ENCODE results near the gene PDGFC. TPM values are rescaled to one million over a fixed set of nuclear protein-coding genes. Genes with fewer than 3 reads are reported as not detected.

The PDGFC gene
- total RNA-seq, 2 experiments from 2014 or later, result not detected

DNA sequence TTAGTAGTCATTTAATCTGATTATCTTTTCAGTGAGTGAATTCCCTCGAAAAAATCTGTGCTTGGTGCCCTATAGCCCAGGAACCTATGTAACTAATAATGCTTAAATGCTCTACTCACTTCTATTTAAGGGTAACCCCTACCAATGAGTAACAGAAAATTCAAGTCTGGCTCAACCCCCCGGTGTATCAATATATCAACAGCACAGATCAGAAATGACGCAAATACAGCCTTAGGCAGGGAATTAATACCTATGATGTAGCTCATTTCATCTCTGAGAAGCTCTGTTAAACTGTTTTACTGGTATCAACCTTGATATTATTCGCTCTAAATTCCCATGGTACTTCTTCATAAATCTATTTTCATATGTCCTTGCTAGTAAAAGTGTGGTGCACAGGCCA, 28.6 kb downstream of the PDGFC start:
- no peaks in the 10 kb centered on the region for H3K9me2 ChIP-seq (ENCODE audit: insufficient read depth, low read length)
- H3K4me2 ChIP-seq (ENCODE audit: low read length), result no peak overlapping the region
- no peak for TF ChIP-seq EZH2phosphoT487 (IDR thresholded peaks at IDR 0.05; ENCODE audit: borderline replicate concordance, low read depth, low read length)
- TF ChIP-seq, protein P1, sequence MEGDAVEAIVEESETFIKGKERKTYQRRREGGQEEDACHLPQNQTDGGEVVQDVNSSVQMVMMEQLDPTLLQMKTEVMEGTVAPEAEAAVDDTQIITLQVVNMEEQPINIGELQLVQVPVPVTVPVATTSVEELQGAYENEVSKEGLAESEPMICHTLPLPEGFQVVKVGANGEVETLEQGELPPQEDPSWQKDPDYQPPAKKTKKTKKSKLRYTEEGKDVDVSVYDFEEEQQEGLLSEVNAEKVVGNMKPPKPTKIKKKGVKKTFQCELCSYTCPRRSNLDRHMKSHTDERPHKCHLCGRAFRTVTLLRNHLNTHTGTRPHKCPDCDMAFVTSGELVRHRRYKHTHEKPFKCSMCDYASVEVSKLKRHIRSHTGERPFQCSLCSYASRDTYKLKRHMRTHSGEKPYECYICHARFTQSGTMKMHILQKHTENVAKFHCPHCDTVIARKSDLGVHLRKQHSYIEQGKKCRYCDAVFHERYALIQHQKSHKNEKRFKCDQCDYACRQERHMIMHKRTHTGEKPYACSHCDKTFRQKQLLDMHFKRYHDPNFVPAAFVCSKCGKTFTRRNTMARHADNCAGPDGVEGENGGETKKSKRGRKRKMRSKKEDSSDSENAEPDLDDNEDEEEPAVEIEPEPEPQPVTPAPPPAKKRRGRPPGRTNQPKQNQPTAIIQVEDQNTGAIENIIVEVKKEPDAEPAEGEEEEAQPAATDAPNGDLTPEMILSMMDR (conservative IDR thresholded peaks at IDR 0.05; ENCODE audit: low read length), result no peak
- H3K4me1 ChIP-seq (ENCODE audit: insufficient read depth, low read length, poor library complexity, severe bottlenecking), result no peaks in the 10 kb centered on the region
- no peak overlapping the region for H3K4me3 ChIP-seq (ENCODE audit: low read depth, low read length, poor library complexity, severe bottlenecking)
- no peaks in the 10 kb centered on the region for H3K79me2 ChIP-seq (ENCODE audit: insufficient read depth, low read depth, low read length)
- no peaks in the 10 kb centered on the region for H3K36me3 ChIP-seq (ENCODE audit: insufficient read depth, low read length)
- BruUV-seq (replicated peaks), result no TSS peak
- intact Hi-C loops (cut with micrococcal nuclease; ENCODE audit: unreplicated experiment), result no loop called here
- no peaks in the 10 kb centered on the region for H4K20me1 ChIP-seq (ENCODE audit: insufficient read depth, low read length)
- no peak overlapping the region for H3K27ac ChIP-seq (ENCODE audit: low read depth, low read length, poor library complexity, severe bottlenecking)
- DNase-seq (ENCODE audit: low spot score), result no peak
- H3K9me3 ChIP-seq (ENCODE audit: low read length), result no peaks in the 10 kb centered on the region
- no peak overlapping the region for H2AFZ ChIP-seq (ENCODE audit: low read length)
- ChIA-PET POLR2A (no interaction called here), CTCF (ENCODE audit: unreplicated experiment) (no interaction called here)

DNA sequence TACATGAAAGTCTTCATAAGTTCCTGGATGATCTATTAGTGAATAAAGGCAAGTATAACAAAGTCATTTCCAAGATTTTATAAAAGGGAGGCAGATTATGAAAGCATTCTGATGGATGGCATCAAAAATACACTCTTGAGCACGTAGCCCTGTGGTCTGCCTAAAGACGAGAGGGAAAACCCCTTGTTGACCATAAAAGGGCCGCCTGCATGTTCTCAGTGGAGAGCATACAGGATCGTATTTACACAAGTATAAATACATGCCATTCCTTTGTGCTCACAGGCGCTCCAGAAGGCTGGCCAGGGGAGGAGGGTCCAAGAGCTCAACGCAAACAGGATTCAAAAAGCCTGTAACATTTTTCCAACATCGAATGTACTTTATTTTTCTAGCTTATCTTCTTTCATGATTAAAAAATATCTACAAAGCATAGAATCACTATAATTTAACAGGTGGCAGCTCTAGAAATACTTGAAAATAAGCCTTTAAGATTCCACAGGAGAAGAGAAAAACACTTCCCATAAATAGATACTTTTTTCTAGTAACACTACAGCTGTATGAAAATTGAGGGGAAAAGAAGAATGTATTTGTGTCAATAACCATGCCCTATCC, 29.6 kb downstream of the PDGFC start:
- TF ChIP-seq, protein P1 (conservative IDR thresholded peaks at IDR 0.05; ENCODE audit: low read length), result no peak
- no peak for TF ChIP-seq EZH2phosphoT487 (IDR thresholded peaks at IDR 0.05; ENCODE audit: borderline replicate concordance, low read depth, low read length)
- H3K36me3 ChIP-seq (ENCODE audit: insufficient read depth, low read length), result no peaks in the 10 kb centered on the region
- H3K9me2 ChIP-seq (ENCODE audit: insufficient read depth, low read length), result no peaks in the 10 kb centered on the region
- no peak overlapping the region for H3K4me3 ChIP-seq (ENCODE audit: low read depth, low read length, poor library complexity, severe bottlenecking)
- H3K9me3 ChIP-seq (ENCODE audit: low read length), result no peaks in the 10 kb centered on the region
- H3K4me2 ChIP-seq (ENCODE audit: low read length), result no peak overlapping the region
- H3K79me2 ChIP-seq (ENCODE audit: insufficient read depth, low read depth, low read length), result no peaks in the 10 kb centered on the region
- H3K4me1 ChIP-seq (ENCODE audit: insufficient read depth, low read length, poor library complexity, severe bottlenecking), result no peaks in the 10 kb centered on the region
- BruUV-seq (replicated peaks), result no TSS peak
- POLR2A ChIA-PET, result no interaction called here
- H3K27ac ChIP-seq (ENCODE audit: low read depth, low read length, poor library complexity, severe bottlenecking), result no peak overlapping the region
- no peaks in the 10 kb centered on the region for H4K20me1 ChIP-seq (ENCODE audit: insufficient read depth, low read length)
- no peak overlapping the region for H2AFZ ChIP-seq (ENCODE audit: low read length)
- CTCF ChIA-PET (ENCODE audit: unreplicated experiment), result no interaction called here
- DNase-seq (ENCODE audit: low spot score), result no peak
- intact Hi-C loops (cut with micrococcal nuclease; ENCODE audit: unreplicated experiment), result no loop called here

DNA sequence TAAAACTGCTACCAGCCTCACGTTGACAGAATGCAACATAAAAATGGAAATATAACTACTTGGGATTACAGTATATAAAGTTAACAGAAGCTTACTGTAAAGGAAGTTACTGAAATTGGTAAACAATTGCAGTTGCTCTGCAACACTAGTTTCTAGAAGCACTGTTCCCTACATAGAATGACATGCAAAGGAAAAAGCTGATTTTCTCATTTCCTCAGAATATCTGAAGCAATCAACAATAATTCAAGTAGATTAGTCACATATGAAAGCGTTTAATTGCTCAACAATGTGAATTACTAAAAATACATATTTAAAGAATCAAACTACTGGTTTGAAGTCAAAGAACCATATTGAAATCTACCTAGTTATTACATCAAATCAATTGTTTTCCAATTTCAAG, 31.8 kb downstream of the PDGFC start:
- BruUV-seq (replicated peaks), result no TSS peak
- Histone ChIP-seq H3K9me3 (ENCODE audit: low read length) (no peaks in the 10 kb centered on the region), H3K36me3 (ENCODE audit: insufficient read depth, low read length) (no peaks in the 10 kb centered on the region), H3K4me1 (ENCODE audit: insufficient read depth, low read length, poor library complexity, severe bottlenecking) (no peaks in the 10 kb centered on the region), H2AFZ (ENCODE audit: low read length) (no peak overlapping the region), H3K27ac (ENCODE audit: low read depth, low read length, poor library complexity, severe bottlenecking) (no peak overlapping the region), H3K79me2 (ENCODE audit: insufficient read depth, low read depth, low read length) (no peaks in the 10 kb centered on the region), H3K9me2 (ENCODE audit: insufficient read depth, low read length) (no peaks in the 10 kb centered on the region), H3K4me2 (ENCODE audit: low read length) (no peak overlapping the region), H3K4me3 (ENCODE audit: low read depth, low read length, poor library complexity, severe bottlenecking) (no peak overlapping the region), H4K20me1 (ENCODE audit: insufficient read depth, low read length) (no peaks in the 10 kb centered on the region)
- ChIA-PET CTCF (ENCODE audit: unreplicated experiment) (no interaction called here), POLR2A (no interaction called here)
- TF ChIP-seq, protein P1 (conservative IDR thresholded peaks at IDR 0.05; ENCODE audit: low read length), result no peak
- TF ChIP-seq EZH2phosphoT487 (IDR thresholded peaks at IDR 0.05; ENCODE audit: borderline replicate concordance, low read depth, low read length), result no peak
- DNase-seq (ENCODE audit: low spot score), result no peak
- intact Hi-C loops (cut with micrococcal nuclease; ENCODE audit: unreplicated experiment), result no loop called here

Measured in OCI-LY7 (cell line).